Upper lobe of left lung (tissue), 6 donors: Measurements from ENCODE around the gene CRTC2. TPM values are rescaled to one million over a fixed set of nuclear protein-coding genes. Genes with fewer than 3 reads are reported as not detected.

Experiments
- ATAC-seq, 2 donors: fragments of 200-7000 bp; cut with Tn5 transposase; one replicate each; pipeline ENCODE4 v1.9.1; 2022; ENCODE audit warnings: mild to moderate bottlenecking in 2 of 2, moderate library complexity in 2 of 2; ENCODE audit not compliant: low FRiP score in 2 of 2
- DNase-seq, 2 donors: peaks; one replicate each; pipeline ENCODE4 v3.0.0-alpha.2; 2019 to 2020
- H3K27ac ChIP-seq, 4 donors: fragments of 200-600 bp; sonication (generic); one replicate each; pipeline ENCODE4 v1.5.1; 2016 to 2019
- H3K27me3 ChIP-seq, 4 donors: fragments of 200-600 bp; sonication (generic); one replicate each; pipeline ENCODE4 v1.5.1; 2017 to 2019
- H3K36me3 ChIP-seq, 4 donors: fragments of 200-600 bp; sonication (generic); one replicate each; pipeline ENCODE4 v1.5.1; 2016 to 2019
- H3K4me1 ChIP-seq, 4 donors: fragments of 200-600 bp; sonication (generic); one replicate each; pipeline ENCODE4 v1.5.1; 2018 to 2019
- H3K4me3 ChIP-seq, 4 donors: fragments of 200-600 bp; sonication (generic); one replicate each; pipeline ENCODE4 v1.5.1; 2017 to 2019; ENCODE audit warnings: mild to moderate bottlenecking in 2 of 4, moderate library complexity in 1 of 4
- H3K9me3 ChIP-seq, 4 donors: fragments of 200-600 bp; sonication (generic); one replicate each; pipeline ENCODE4 v1.5.1; 2018 to 2019
- CTCF ChIP-seq, 6 experiments: fragments of 450-650 bp in 4 of 6; fragments of 200-600 bp in 2 of 6; sonication (generic) in 2 of 6; IDR thresholded peaks; one replicate each; pipeline ENCODE4 v1.5.1; 2016 to 2019; ENCODE audit warnings: antibody characterized with exemption in 6 of 6
- EP300 ChIP-seq, 4 donors: sonication (generic); formaldehyde crosslinking; IDR thresholded peaks; one replicate each; pipeline ENCODE4 v1.5.1; 2017; ENCODE audit warnings: antibody characterized with exemption in 4 of 4, control low read depth in 2 of 4
- POLR2A ChIP-seq, 4 donors: fragments of 450-650 bp; IDR thresholded peaks; one replicate each; pipeline ENCODE4 v1.5.1; 2016 to 2017; ENCODE audit warnings: antibody characterized with exemption in 4 of 4, mild to moderate bottlenecking in 2 of 4
- POLR2AphosphoS5 ChIP-seq, 2 donors: sonication (generic); formaldehyde crosslinking; IDR thresholded peaks; one replicate each; pipeline ENCODE4 v1.5.1; 2017; ENCODE audit warnings: antibody characterized with exemption in 2 of 2
- WGBS, 2 donors: methylation state at CpG; one replicate each; pipeline ENCODE4 v1.1.5; 2017 to 2018; 5-methylcytosine and 5-hydroxymethylcytosine counted together
- total RNA-seq, 6 donors: library from RNA; depleted of rRNA in 4 of 6; stranded (reverse); fragments of >200 nt in 4 of 6; gene quantifications; one replicate each; pipeline versions ENCODE4 v1.1.0 to v1.2.1, GENCODE V29; 2016 to 2021
- donor health status: DM: no; HTN: no; CAD: no; lungs with moderate emphysema.
- donor health status: DM: no; HTN: yes; CAD: no; lungs with severe emphysema.

CRTC2 gene
- total RNA-seq, 6 donors from 2014 or later = 19.4 to 93.2 (median 37.6) TPM

GRCh38 chr1:153944827-153945117 lies 13.6 kb downstream of the CRTC2 start:
- H3K4me3 ChIP-seq = peak overlapping the region in 3 of 4 donors; percentile 97 to 99 (median 98)
- no peak for TF ChIP-seq CTCF (IDR thresholded peaks at IDR 0.05)
- no peak for TF ChIP-seq EP300 (IDR thresholded peaks at IDR 0.05)
- no peak for TF ChIP-seq POLR2AphosphoS5 (IDR thresholded peaks at IDR 0.05)
- TF ChIP-seq POLR2A (IDR thresholded peaks at IDR 0.05) = no peak
- ATAC-seq = no peak
- no peaks in the 10 kb centered on the region for H3K27me3 ChIP-seq
- 28 to 49% methylated on average over 3 of the region's 3 CpGs for WGBS, 2 donors
- peak overlapping the region; percentile 98 to 100 (median 98) for H3K27ac ChIP-seq
- peaks cover 22 to 31% (median 28%) of the 10 kb centered on the region in 4 donors for H3K4me1 ChIP-seq
- peaks cover 10 to 68% (median 49%) of the 10 kb centered on the region in 4 donors for H3K36me3 ChIP-seq
- no peak for DNase-seq
- no peaks in the 10 kb centered on the region for H3K9me3 ChIP-seq

GRCh38 chr1:153944005-153944826 lies 14.2 kb downstream of the CRTC2 start:
- peak in 1 of 2 donors; percentile 77 for DNase-seq
- H3K27ac ChIP-seq = peak overlapping the region; percentile 98 to 100 (median 98)
- H3K9me3 ChIP-seq = no peaks in the 10 kb centered on the region
- 75 to 84% methylated on average over 11 to 15 of the region's 15 CpGs for WGBS, 2 donors
- peak overlapping the region in 3 of 4 donors; percentile 97 to 99 (median 98) for H3K4me3 ChIP-seq
- no peaks in the 10 kb centered on the region for H3K27me3 ChIP-seq
- H3K36me3 ChIP-seq = peaks cover 10 to 68% (median 49%) of the 10 kb centered on the region in 4 donors
- TF ChIP-seq CTCF (IDR thresholded peaks at IDR 0.05) (no peak), POLR2A (IDR thresholded peaks at IDR 0.05) (no peak), EP300 (IDR thresholded peaks at IDR 0.05) (no peak)
- no peak for ATAC-seq
- peaks cover 22 to 31% (median 28%) of the 10 kb centered on the region in 4 donors for H3K4me1 ChIP-seq

- H3K36me3 ChIP-seq = peaks cover 10 to 68% (median 46%) of the 10 kb centered on the region in 4 donors
These were observed 15.5 kb downstream of the CRTC2 start for GRCh38 chr1:153942766-153943549.

More at GRCh38 chr1:153942766-153943549, 15.5 kb downstream of the CRTC2 start:
- Histone ChIP-seq H3K27ac (peak overlapping the region in 1 of 4 donors; percentile 3), H3K9me3 (no peaks in the 10 kb centered on the region), H3K4me1 (peaks cover 22 to 31% (median 28%) of the 10 kb centered on the region in 4 donors), H3K4me3 (no peak overlapping the region), H3K27me3 (no peaks in the 10 kb centered on the region)
- ATAC-seq = no peak
- TF ChIP-seq POLR2A (IDR thresholded peaks at IDR 0.05) (no peak), EP300 (IDR thresholded peaks at IDR 0.05) (no peak), POLR2AphosphoS5 (IDR thresholded peaks at IDR 0.05) (no peak), CTCF (IDR thresholded peaks at IDR 0.05) (no peak)
- 33 to 84% methylated on average over 1 to 11 of the region's 11 CpGs for WGBS, 2 donors
- peak in 1 of 2 donors; percentile 63 for DNase-seq
